Fibroblast of mammary gland (primary cell): Measurements from ENCODE around the gene AP5Z1.
A peak's percentile ranks its signal among the peaks of the same experiment; 100 is the strongest.

ENCODE experiments used
- DNase-seq: peaks from one replicate; pipeline ENCODE4 v3.0.0-alpha.2; 2010; ENCODE audit warnings: low read depth
- H3K4me3 ChIP-seq: 2 replicates; pipeline ENCODE4 v1.5.1; 2011; ENCODE audit warnings: low read depth, mild to moderate bottlenecking, low read length, moderate library complexity; ENCODE audit not compliant: control insufficient read depth
- CTCF ChIP-seq: conservative IDR thresholded peaks from 2 replicates; pipeline ENCODE4 v1.5.1; 2011; ENCODE audit warnings: low read depth, low read length, inconsistent platforms; ENCODE audit not compliant: control insufficient read depth, insufficient read depth

Gene AP5Z1

GRCh38 chr7:4775250-4775847, at the start of gene AP5Z1:
Gene AP5Z1 (plus strand): TSS chr7:4775623. CDS start chr7:4775716, 93 bp downstream.
- TF ChIP-seq CTCF, result no peak
- peak; percentile 94 for DNase-seq
- H3K4me3 ChIP-seq, result peak within 1 kb of the TSS; percentile 95

DNA sequence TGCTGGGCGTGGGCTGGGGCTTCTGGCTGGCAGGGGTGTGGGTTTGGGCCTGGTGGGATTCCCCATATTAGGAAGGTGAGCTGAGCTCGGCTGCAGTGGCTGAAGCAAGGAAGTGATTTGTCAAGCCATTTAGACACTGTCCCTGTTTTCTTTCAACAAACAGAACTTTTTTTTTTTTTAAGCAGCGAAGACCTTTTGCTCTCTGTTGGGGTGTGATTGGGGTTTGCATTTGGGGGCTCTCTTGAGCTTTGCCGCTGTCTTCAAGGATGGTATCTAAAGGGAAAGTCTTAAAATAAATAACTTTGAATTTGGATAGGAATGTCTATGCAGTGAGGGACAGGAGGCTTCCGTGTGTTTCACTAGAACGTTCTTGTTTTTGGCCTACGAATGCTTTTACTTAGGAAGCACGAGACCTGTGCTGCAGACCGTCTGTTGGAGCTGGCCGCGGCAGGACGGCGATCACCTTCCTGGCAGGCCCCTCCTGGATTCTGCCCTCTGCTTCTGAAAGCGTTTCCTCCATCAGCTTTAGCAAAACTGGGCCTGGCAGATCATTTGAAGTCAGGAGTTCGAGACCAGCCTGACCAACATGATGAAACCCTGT, 49.5 kb upstream of the AP5Z1 start:
- TF ChIP-seq CTCF, result no peak
- no peak for DNase-seq
- H3K4me3 ChIP-seq, result peak overlapping the region; percentile 49

- no peak overlapping the region for H3K4me3 ChIP-seq
- DNase-seq, result no peak
- TF ChIP-seq CTCF, result no peak
Measured at GRCh38 chr7:4726566-4726965, 48.9 kb upstream of the AP5Z1 start.

- no peak for TF ChIP-seq CTCF
- no peak overlapping the region for H3K4me3 ChIP-seq
- no peak for DNase-seq
Measured at GRCh38 chr7:4727914-4728705, 47.3 kb upstream of the AP5Z1 start.

GRCh38 chr7:4729266-4729665, 46.2 kb upstream of the AP5Z1 start:
- DNase-seq, result no peak
- H3K4me3 ChIP-seq, result no peak overlapping the region
- no peak for TF ChIP-seq CTCF

GRCh38 chr7:4730276-4730675, 45.1 kb upstream of the AP5Z1 start:
- no peak for DNase-seq
- TF ChIP-seq CTCF, result no peak
- no peak overlapping the region for H3K4me3 ChIP-seq
